ENCODE data around the gene TBL1Y.
"Not testable (repeated sequence)": the region's sequence is repeated elsewhere in the genome, so short reads cannot be mapped to it uniquely, and the experiment has no call there.

Gene TBL1Y

DNA sequence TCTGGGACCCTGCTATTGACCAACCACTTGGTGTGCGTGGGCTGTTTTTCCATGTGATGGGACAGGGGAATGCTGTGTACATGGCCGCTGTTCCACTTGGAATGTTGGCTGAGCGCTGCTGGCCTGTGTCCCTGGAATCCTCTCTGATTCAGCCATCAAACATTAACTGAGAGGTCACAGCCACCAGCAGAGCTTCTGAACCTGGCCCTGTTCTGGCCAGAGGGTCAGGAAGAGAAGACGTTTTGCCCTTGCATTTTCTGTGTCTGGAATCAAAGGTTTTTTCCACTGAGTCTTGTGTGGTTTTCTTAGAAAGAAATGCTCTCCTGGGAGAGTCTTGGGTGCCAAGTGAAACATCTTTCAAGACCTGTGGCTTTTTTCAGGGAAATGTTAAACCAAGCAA is 85.5 kb downstream of the TBL1Y start:
- Mint-ChIP-seq H3K9me3 (no peaks in the 10 kb centered on the region), H3K27ac (no peak overlapping the region), H3K27me3 (no peaks in the 10 kb centered on the region), H3K4me3 (no peak overlapping the region), H3K4me1 (ENCODE audit: low read depth) (no peaks in the 10 kb centered on the region), H3K36me3 (ENCODE audit: low read depth) (no peaks in the 10 kb centered on the region)
- intact Hi-C loops (cut with micrococcal nuclease), result no loop called here

DNA sequence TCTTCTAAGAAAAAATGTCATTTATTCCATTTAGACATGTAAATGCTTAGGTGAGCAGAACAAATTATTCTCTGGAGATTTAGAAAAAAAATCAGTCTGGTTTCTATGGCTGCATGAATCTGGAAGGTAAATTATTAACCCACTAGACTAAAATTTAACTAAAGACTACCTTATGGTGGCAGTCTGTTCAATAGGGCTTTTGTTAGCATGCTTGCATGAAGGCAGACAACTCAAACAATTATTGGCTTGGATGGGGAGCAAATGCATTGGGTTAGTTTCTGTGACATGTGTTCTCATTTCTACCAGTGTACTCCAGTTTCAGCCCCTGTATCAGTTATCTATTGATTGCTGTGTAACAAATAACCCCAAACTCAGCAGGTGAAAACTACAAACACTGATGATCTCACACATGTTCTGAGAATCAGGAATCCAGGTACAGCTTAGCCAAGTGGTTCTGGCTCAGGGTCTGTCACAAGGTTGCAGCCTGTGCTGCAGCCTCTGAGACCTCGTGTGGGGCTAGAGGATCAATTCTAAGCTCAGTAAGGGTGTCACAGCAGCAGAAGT is 87.1 kb downstream of the TBL1Y start:
- H3K4me1 Mint-ChIP-seq (ENCODE audit: low read depth), result no peaks in the 10 kb centered on the region
- H3K27ac Mint-ChIP-seq, result no peak overlapping the region
- H3K36me3 Mint-ChIP-seq (ENCODE audit: low read depth), result no peaks in the 10 kb centered on the region
- H3K27me3 Mint-ChIP-seq, result no peaks in the 10 kb centered on the region
- intact Hi-C loops (cut with micrococcal nuclease), result no loop called here
- H3K4me3 Mint-ChIP-seq, result no peak overlapping the region
- no peaks in the 10 kb centered on the region for H3K9me3 Mint-ChIP-seq

DNA sequence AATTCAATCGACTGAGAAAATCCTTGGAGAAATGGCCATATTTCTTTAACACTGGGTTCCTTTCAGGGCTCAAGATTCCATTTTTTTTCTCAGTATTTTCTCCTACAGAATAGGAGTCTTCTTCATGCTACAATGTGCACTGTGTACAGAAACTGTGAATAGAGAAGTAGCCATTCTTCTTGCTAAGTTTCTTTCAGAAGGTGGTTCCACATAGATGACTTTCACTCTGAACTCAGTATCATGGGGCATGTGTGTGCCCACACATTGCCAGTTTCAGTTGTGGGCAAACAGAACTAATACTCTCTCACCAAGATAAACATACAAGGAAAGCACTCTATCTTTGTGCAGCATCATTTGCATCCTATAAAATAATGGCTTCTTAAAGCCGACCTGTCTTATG is 89.4 kb downstream of the TBL1Y start:
- Mint-ChIP-seq H3K4me1 (ENCODE audit: low read depth) (no peaks in the 10 kb centered on the region), H3K27ac (no peak overlapping the region), H3K27me3 (no peaks in the 10 kb centered on the region), H3K9me3 (no peaks in the 10 kb centered on the region), H3K4me3 (no peak overlapping the region), H3K36me3 (ENCODE audit: low read depth) (no peaks in the 10 kb centered on the region)
- intact Hi-C loops (cut with micrococcal nuclease), result no loop called here

DNA sequence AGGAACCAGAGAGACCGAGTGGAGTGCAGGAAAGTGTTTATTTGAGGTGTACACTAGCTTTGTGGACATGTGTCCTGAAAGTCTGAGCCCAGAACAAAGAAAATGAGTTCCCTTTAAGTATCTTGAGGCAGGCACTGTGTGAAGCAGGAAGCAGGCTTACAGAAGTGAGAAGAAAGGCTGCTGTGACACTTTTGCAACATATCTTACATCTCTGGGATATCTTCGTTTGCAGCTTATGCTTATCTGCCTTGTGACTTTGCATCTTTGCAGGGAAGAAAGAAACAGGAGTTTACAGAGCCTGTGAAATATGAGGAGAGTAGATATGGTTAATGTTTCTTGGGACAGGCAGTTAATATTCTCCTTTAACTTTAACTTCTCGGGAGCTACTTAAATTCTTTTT is 92.1 kb downstream of the TBL1Y start:
- Mint-ChIP-seq H3K4me3 (no peak overlapping the region), H3K27me3 (no peaks in the 10 kb centered on the region), H3K27ac (no peak overlapping the region), H3K36me3 (ENCODE audit: low read depth) (no peaks in the 10 kb centered on the region), H3K9me3 (no peaks in the 10 kb centered on the region), H3K4me1 (ENCODE audit: low read depth) (no peaks in the 10 kb centered on the region)
- intact Hi-C loops (cut with micrococcal nuclease), result no loop called here

DNA sequence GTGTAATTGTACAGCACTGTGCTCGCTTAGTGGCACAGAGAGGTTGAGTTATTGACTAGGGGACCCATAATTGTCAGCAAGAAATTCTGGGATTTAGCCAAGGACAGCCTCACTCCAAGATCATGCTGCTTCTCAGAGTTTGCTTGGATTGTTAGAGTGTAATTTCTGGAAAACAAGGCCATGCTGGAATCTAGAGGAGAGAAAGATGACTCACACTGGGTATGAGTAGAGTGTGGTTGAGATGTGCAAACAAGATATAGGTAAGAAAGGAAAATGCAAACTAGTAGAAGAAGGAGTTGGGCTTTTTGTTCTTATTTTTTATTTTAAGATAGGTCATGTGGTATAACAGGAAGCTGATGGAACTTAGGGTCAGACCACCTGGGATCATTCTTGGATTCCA is 97.4 kb downstream of the TBL1Y start:
- H3K27ac Mint-ChIP-seq, result no peak overlapping the region
- H3K4me1 Mint-ChIP-seq (ENCODE audit: low read depth), result no peaks in the 10 kb centered on the region
- no peaks in the 10 kb centered on the region for H3K36me3 Mint-ChIP-seq (ENCODE audit: low read depth)
- H3K4me3 Mint-ChIP-seq, result no peak overlapping the region
- no peaks in the 10 kb centered on the region for H3K27me3 Mint-ChIP-seq
- intact Hi-C loops (cut with micrococcal nuclease), result no loop called here
- H3K9me3 Mint-ChIP-seq, result no peaks in the 10 kb centered on the region

DNA sequence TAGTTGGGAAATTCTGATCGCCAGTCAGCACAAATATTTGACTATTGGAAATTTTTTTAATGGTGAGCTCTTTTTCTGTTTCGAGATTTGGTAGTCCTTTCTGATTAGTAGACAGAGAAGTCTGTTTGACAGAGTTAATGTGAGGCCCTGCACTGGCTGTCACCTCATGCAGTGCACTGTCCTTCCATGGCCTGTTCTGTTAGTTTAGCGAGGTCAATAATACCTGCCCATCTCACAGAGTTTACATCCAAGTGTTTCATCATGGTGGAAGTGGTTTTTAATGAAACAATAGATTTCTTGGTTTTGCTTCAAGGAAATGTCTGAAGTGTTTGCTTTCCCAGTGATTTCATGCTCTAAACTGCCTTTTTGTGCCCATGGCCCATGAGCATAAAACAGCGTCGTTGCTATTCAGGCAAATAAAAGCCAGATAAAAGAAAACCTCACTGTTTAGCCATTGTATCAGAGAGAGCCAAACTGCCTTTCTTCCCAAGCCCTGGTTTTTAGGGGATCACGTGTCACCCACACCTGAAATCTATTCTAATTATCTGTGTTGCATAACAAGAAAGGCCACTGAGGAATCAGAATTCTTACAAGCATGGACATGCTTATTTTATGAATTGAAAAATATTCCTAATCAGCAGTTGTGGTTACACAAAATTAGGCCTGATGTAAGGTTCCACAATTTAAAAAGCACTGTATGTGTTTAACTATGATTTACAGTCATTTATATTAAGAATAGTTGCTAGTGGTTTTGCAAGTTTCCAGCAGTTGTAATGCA is 98.3 kb downstream of the TBL1Y start:
- intact Hi-C loops (cut with micrococcal nuclease), result no loop called here
- Mint-ChIP-seq H3K9me3 (no peaks in the 10 kb centered on the region), H3K27ac (no peak overlapping the region), H3K36me3 (ENCODE audit: low read depth) (no peaks in the 10 kb centered on the region), H3K4me3 (no peak overlapping the region), H3K4me1 (ENCODE audit: low read depth) (no peaks in the 10 kb centered on the region), H3K27me3 (no peaks in the 10 kb centered on the region)

DNA sequence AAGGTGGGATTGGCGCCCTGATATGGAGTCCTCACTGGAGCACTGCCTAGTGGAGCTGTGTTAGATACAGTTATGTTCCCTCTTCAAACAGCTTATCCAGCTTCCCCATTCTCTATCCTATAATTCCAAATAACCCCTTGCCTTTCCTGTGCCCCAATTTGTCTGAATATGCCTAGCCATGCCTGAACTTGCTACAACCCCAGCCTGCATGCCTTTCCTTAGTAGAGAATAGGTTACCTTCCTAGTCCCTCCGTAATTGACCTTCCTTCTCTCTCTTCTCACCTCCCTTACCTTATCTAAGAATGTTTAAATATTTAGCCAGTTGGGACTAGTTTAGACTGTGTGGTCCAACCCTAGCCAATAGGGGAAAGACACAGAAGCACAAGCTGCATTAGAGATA is 102.6 kb downstream of the TBL1Y start:
- Mint-ChIP-seq H3K9me3 (no peaks in the 10 kb centered on the region), H3K36me3 (ENCODE audit: low read depth) (no peaks in the 10 kb centered on the region), H3K4me3 (no peak overlapping the region), H3K4me1 (ENCODE audit: low read depth) (no peaks in the 10 kb centered on the region), H3K27me3 (no peaks in the 10 kb centered on the region), H3K27ac (no peak overlapping the region)
- intact Hi-C loops (cut with micrococcal nuclease), result no loop called here

DNA sequence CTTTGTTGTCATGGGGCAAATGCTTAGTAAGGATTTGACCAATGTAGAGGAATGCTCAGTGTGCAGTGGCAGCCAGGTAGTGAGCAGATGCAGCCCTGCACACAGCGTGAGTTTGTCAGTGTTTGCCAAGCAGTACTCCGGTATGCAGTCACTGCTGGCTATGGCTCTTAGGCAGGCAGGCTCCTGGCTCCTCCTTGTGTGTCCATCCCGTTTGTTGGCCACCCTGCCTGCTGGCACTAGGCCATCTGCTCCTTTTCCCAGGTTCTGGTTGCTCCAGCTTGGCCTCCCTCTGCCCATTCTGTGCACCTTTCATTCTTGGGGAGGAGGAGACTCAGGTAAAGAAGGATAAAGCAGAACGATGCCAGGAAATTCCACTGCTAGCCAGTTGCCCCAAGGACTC is 106.0 kb downstream of the TBL1Y start:
- no peaks in the 10 kb centered on the region for H3K27me3 Mint-ChIP-seq
- intact Hi-C loops (cut with micrococcal nuclease), result no loop called here
- H3K36me3 Mint-ChIP-seq (ENCODE audit: low read depth), result no peaks in the 10 kb centered on the region
- H3K4me1 Mint-ChIP-seq (ENCODE audit: low read depth), result no peaks in the 10 kb centered on the region
- no peaks in the 10 kb centered on the region for H3K9me3 Mint-ChIP-seq
- no peak overlapping the region for H3K27ac Mint-ChIP-seq
- no peak overlapping the region for H3K4me3 Mint-ChIP-seq

DNA sequence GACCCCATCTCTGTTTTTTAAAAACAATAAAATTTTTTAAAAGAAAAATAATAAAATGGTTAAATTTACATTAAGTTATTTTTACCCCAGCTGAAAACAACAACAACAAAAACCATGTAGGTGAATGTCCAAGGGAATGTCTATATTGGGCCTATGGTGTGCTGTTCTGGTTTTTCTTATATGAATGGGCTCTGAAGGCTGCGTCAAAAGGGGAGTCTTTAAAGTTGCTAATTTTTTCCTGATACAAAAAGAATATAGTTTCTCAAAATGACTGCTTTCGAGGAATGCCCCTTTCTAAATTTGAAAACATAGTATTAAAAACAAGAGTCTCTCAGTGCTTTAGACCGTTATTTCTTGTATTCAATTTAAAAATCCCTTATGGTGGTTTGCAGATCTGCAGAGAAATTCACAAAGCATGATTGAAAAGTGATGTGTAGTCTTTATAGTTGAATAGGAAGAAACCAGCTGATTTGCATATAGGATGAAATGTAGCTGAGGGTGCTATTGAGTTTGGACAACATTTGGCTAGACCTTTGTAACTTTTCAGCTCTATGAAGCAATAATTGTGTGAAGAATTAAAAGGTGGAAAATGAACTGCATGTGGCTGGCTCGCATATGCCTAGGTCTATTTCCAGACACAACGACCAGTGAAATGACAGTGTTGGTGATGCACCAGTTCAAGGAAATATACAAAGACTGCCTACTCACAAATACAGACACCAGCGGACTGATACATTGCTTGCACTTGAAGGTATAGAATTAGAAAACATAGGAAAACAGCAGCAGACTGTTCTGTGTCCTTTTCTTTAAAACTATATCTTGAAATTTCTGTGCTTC is 107.0 kb downstream of the TBL1Y start:
- no peaks in the 10 kb centered on the region for H3K9me3 Mint-ChIP-seq
- no peak overlapping the region for H3K27ac Mint-ChIP-seq
- no peaks in the 10 kb centered on the region for H3K27me3 Mint-ChIP-seq
- H3K36me3 Mint-ChIP-seq (ENCODE audit: low read depth), result no peaks in the 10 kb centered on the region
- no peak overlapping the region for H3K4me3 Mint-ChIP-seq
- intact Hi-C loops (cut with micrococcal nuclease), result no loop called here
- H3K4me1 Mint-ChIP-seq (ENCODE audit: low read depth), result no peaks in the 10 kb centered on the region

DNA sequence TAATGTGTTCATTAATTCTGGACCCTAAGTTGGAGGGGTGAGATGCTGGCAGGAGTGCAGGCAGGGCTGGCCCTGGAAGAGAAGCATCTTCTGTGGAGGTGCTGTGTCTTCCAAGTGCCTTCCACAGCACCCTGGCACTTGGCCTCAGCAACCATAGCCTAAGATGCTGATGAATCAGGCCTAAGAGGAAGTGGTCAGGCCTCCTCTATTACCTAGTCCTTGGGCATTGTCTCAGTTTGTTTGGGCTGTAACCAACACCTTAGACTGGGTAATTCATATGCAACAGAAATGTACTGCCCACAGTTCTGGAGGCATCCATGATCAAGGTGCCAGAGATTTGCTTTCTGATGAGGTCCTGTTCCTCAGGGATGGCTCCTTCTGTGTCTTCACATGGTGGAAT is 128.5 kb downstream of the TBL1Y start:
- H3K36me3 Mint-ChIP-seq (ENCODE audit: low read depth), result no peaks in the 10 kb centered on the region
- H3K9me3 Mint-ChIP-seq, result no peaks in the 10 kb centered on the region
- no peak overlapping the region for H3K4me3 Mint-ChIP-seq
- no peak overlapping the region for H3K27ac Mint-ChIP-seq
- H3K27me3 Mint-ChIP-seq, result no peaks in the 10 kb centered on the region
- intact Hi-C loops (cut with micrococcal nuclease), result no loop called here
- no peaks in the 10 kb centered on the region for H3K4me1 Mint-ChIP-seq (ENCODE audit: low read depth)

DNA sequence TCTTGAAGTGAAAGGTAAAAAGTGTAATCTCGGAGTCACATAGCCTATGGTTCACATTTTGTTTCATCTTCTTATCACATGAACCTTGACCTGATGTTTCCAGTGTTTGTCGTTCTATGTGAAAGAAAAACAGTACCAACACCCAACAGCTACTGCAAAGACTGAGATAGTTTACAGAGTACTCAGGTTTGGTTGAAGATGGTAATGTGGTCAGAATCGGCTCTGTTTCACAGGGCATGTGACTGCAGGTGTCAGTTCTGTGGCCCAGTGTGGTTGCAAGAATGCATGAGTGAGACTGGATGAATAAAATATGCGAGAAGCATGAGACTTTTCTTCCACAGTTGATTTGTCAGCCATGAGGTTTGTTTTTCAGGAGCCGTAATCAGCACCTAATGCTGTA is 130.2 kb downstream of the TBL1Y start:
- no peak overlapping the region for H3K27ac Mint-ChIP-seq
- no peak overlapping the region for H3K4me3 Mint-ChIP-seq
- H3K36me3 Mint-ChIP-seq (ENCODE audit: low read depth), result no peaks in the 10 kb centered on the region
- intact Hi-C loops (cut with micrococcal nuclease), result no loop called here
- no peaks in the 10 kb centered on the region for H3K27me3 Mint-ChIP-seq
- H3K9me3 Mint-ChIP-seq, result no peaks in the 10 kb centered on the region
- no peaks in the 10 kb centered on the region for H3K4me1 Mint-ChIP-seq (ENCODE audit: low read depth)

DNA sequence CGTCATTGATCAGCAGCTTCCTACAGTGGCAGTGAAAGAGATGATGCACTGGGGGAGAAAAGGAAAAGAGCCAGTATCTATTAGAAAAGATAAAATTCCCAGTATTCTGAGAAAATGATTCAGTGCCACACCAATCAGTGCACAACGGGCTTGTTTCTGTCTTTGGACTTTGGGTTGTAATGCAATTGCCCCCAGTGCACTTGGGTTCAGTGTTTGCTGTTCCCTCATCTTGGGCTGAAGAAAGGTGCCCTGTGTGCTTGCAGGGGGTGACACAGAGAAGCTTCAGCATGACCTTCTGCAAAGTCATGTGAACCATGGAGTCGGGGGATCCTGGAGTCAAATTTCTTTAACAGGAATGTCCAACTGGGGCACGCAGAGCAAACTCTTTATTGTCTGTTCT is 131.5 kb downstream of the TBL1Y start:
- Mint-ChIP-seq H3K36me3 (ENCODE audit: low read depth) (no peaks in the 10 kb centered on the region), H3K9me3 (no peaks in the 10 kb centered on the region), H3K4me3 (no peak overlapping the region), H3K27me3 (no peaks in the 10 kb centered on the region), H3K4me1 (ENCODE audit: low read depth) (no peaks in the 10 kb centered on the region), H3K27ac (no peak overlapping the region)
- intact Hi-C loops (cut with micrococcal nuclease), result no loop called here

DNA sequence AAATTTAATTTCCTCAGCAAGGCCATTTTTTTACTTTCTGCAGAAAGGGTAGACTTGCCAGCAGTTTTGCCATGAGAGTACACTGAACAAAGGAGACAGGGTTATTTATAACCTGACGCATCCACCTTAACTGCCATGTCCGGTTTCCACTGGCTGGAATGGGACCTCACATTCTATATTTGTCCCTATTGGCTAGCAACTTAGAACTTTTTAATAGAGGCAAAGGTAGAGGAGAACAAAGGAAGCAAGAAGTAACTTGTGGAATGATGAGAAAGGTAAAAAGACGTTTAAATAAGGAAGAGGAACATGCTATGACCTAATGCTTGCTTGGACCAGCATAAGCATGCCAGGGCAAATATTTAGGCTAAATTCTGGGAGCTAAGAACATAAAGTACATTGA is 142.0 kb downstream of the TBL1Y start:
- H3K4me3 Mint-ChIP-seq; H3K27me3 Mint-ChIP-seq; H3K36me3 Mint-ChIP-seq (ENCODE audit: low read depth); H3K9me3 Mint-ChIP-seq; H3K4me1 Mint-ChIP-seq (ENCODE audit: low read depth); intact Hi-C loops (cut with micrococcal nuclease); H3K27ac Mint-ChIP-seq: not testable (repeated sequence)

DNA sequence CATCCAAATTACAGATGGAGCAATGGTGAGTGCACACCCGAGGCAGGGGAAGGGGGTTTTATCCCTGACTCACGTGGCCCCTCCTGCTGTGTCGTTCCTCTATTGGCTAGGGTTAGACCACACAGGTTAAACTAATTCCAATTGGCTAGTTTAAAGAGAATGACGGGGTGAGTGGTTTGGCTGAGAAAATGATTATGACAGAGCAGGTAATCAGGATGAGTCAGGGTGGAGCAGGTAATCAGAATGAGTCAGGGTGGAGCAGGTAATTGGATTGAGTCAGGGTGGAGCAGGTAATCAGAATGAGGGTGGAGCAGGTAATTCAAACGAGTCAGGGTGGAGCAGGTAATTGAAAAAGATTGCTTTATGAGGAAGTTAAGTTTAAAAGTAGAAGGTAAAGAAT is 146.4 kb downstream of the TBL1Y start:
- peaks cover 6% of the 10 kb centered on the region for H3K9me3 Mint-ChIP-seq
- no peaks in the 10 kb centered on the region for H3K4me1 Mint-ChIP-seq (ENCODE audit: low read depth)
- H3K27me3 Mint-ChIP-seq, result no peaks in the 10 kb centered on the region
- no peaks in the 10 kb centered on the region for H3K36me3 Mint-ChIP-seq (ENCODE audit: low read depth)
- intact Hi-C loops (cut with micrococcal nuclease), result no loop called here
- H3K4me3 Mint-ChIP-seq, result no peak overlapping the region
- no peak overlapping the region for H3K27ac Mint-ChIP-seq
